C4-2B (cell line): ENCODE measurements around the gene PTPRD.

Source experiments
- CTCF ChIP-seq: fragments of 450-650 bp; conservative IDR thresholded peaks from 2 replicates; pipeline ENCODE4 v1.5.1; 2017; ENCODE audit warnings: mild to moderate bottlenecking
- ZFX ChIP-seq: fragments of 450-650 bp; IDR thresholded peaks from 2 replicates; pipeline ENCODE4 v1.6.1; 2017

GRCh38 chr9:8374471-8374870, 2238.3 kb downstream of the PTPRD start:
- no peak for TF ChIP-seq ZFX
- no peak for TF ChIP-seq CTCF
